Caco-2 (cell line): ENCODE measurements around the gene LRRC23. TPM values are rescaled to one million over a fixed set of nuclear protein-coding genes. Genes with fewer than 3 reads are reported as not detected.
A peak's percentile ranks its signal among the peaks of the same experiment; 100 is the strongest.

Experiments
- BruUV-seq: library from RNA; stranded (reverse); fragments of 400-500 nt; replicated peaks from 2 replicates; lab custom pipeline; 2021; lab: Mats Ljungman, UMichigan
- CTCF ChIA-PET: fragments of 300-600 bp; sonication (Branson Sonifier 250); formaldehyde crosslinking; loops from one replicate; lab custom pipeline; 2022; ENCODE audit warnings: antibody characterized with exemption; lab: Charles Lee
- POLR2A ChIA-PET: fragments of 300-600 bp; sonication (Branson Sonifier 250); formaldehyde crosslinking; loops from one replicate; lab custom pipeline; 2022; ENCODE audit warnings: antibody characterized with exemption; lab: Charles Lee
- DNase-seq, 2 experiments: peaks; one replicate each; pipeline versions ENCODE4 v3.0.0 to v3.0.0-alpha.2; 2020 to 2022
- H3K27me3 ChIP-seq: replicated peaks from 2 replicates; pipeline ENCODE4 v1.6.0; 2011; ENCODE audit warnings: low read length; ENCODE audit not compliant: control insufficient read depth, insufficient read depth
- H3K36me3 ChIP-seq: 2 replicates; pipeline ENCODE4 v1.5.1; 2011; ENCODE audit warnings: low read length; ENCODE audit not compliant: control insufficient read depth, insufficient read depth
- H3K4me1 ChIP-seq: fragments of 250-450 bp; sonication (Bioruptor Pico); 2 replicates; pipeline ENCODE4 v1.5.1; 2020; ENCODE audit warnings: mild to moderate bottlenecking
- H3K4me3 ChIP-seq: 2 replicates; pipeline ENCODE4 v1.5.1; 2011; ENCODE audit warnings: low read depth, mild to moderate bottlenecking, control low read depth, low read length
- H3K9me3 ChIP-seq: fragments of 250-450 bp; sonication (Bioruptor Pico); 2 replicates; pipeline ENCODE4 v1.5.1; 2020; ENCODE audit warnings: mild to moderate bottlenecking, moderate library complexity
- H3K27ac Mint-ChIP-seq: one replicate; pipeline ENCODE4 v1.8.0; 2022; ENCODE audit warnings: mixed read lengths; ENCODE audit not compliant: unreplicated experiment
- H3K27me3 Mint-ChIP-seq: one replicate; pipeline ENCODE4 v1.8.0; 2022; ENCODE audit warnings: mixed read lengths; ENCODE audit not compliant: insufficient read depth, unreplicated experiment
- H3K36me3 Mint-ChIP-seq: one replicate; pipeline ENCODE4 v1.8.0; 2022; ENCODE audit warnings: mild to moderate bottlenecking, mixed read lengths; ENCODE audit not compliant: insufficient read depth, unreplicated experiment
- H3K4me1 Mint-ChIP-seq: one replicate; pipeline ENCODE4 v1.8.0; 2022; ENCODE audit warnings: low read depth, mixed read lengths; ENCODE audit not compliant: unreplicated experiment
- H3K4me3 Mint-ChIP-seq: one replicate; pipeline ENCODE4 v1.8.0; 2022; ENCODE audit warnings: mild to moderate bottlenecking, moderate library complexity, mixed read lengths; ENCODE audit not compliant: unreplicated experiment
- H3K9me3 Mint-ChIP-seq: one replicate; pipeline ENCODE4 v1.8.0; 2022; ENCODE audit warnings: mixed read lengths; ENCODE audit not compliant: unreplicated experiment
- CTCF ChIP-seq, 2 experiments: fragments of 200-600 bp in 1 of 2; IDR thresholded peaks; 1 replicate in 1 of 2; 2 replicates in 1 of 2; pipeline versions ENCODE4 v1.5.1 to v1.8.0; 2011 to 2022; ENCODE audit warnings: antibody characterized with exemption in 1 of 2, control low read depth in 1 of 2, inconsistent platforms in 1 of 2, low read depth in 1 of 2, low read length in 1 of 2, mild to moderate bottlenecking in 1 of 2, moderate library complexity in 1 of 2; ENCODE audit not compliant: insufficient read depth in 1 of 2, severe bottlenecking in 1 of 2, unreplicated experiment in 1 of 2
- intact Hi-C: fragments of 100-400 bp; cut with micrococcal nuclease; formaldehyde crosslinking; loops from one replicate; pipeline ENCODE4 v1.10.0; 2022; ENCODE audit not compliant: unreplicated experiment
- total RNA-seq: library from RNA; stranded (reverse); gene quantifications from 2 replicates; pipeline ENCODE4 v1.2.3, GENCODE V29; 2022

The LRRC23 gene
- total RNA-seq, 1 experiment from 2014 or later, result 8.6 TPM

- POLR2A ChIA-PET, result no interaction called here
- H3K9me3 ChIP-seq, result no peaks in the 10 kb centered on the region
- Mint-ChIP-seq H3K4me3 (peak overlapping the region; percentile 88), H3K36me3 (peaks cover 92% of the 10 kb centered on the region), H3K9me3 (no peaks in the 10 kb centered on the region), H3K4me1 (peaks cover 40% of the 10 kb centered on the region), H3K27ac (peak overlapping the region; percentile 99), H3K27me3 (peaks cover 4% of the 10 kb centered on the region)
- intact Hi-C loops, result loop anchor here (2.0 kb wide), 1 partner anchor 73 kb away; no protein-coding TSS in a partner anchor
- CTCF ChIA-PET, result interaction anchor here (3.3 kb wide), 1 partner anchor 70 kb away, joined by 25 read pairs; the partner anchor contains the start of gene SPSB2
- no TSS peak for BruUV-seq
- TF ChIP-seq CTCF (IDR thresholded peaks at IDR 0.05; ENCODE audit: insufficient read depth in 1 of 2, low read depth in 1 of 2, low read length in 1 of 2, severe bottlenecking in 1 of 2, unreplicated experiment in 1 of 2), result no peak
- H3K36me3 ChIP-seq, result peaks cover 4% of the 10 kb centered on the region; the same call in 1 of the 2 replicates
- DNase-seq, result no peak
- H3K4me3 ChIP-seq, result no peak overlapping the region
- no peaks in the 10 kb centered on the region for H3K27me3 ChIP-seq
- peaks cover 23% of the 10 kb centered on the region for H3K4me1 ChIP-seq
Measured at GRCh38 chr12:6942331-6942665, 37.7 kb downstream of the LRRC23 start.

- BruUV-seq, result no TSS peak
- H3K36me3 Mint-ChIP-seq, result peaks cover 81% of the 10 kb centered on the region
- peaks cover 4% of the 10 kb centered on the region; the same call in 1 of the 2 replicates for H3K36me3 ChIP-seq
- peaks cover 20% of the 10 kb centered on the region for H3K4me1 ChIP-seq
- peaks cover 38% of the 10 kb centered on the region for H3K4me1 Mint-ChIP-seq
- ChIA-PET POLR2A (interaction anchor here (0.6 to 5.2 kb wide), 28 partner anchors 9 to 254 kb away, joined by 3 to 237 read pairs (median 7); partner anchors contain the start of genes C1R, C1RL, CDCA3 and CLSTN3), CTCF (interaction anchor here (0.6 to 6.0 kb wide), 15 partner anchors 9 to 254 kb away, joined by 3 to 241 read pairs (median 13); partner anchors contain the start of genes C1R, C1RL, SPSB2 and USP5)
- H3K27ac Mint-ChIP-seq, result peak overlapping the region; percentile 99
- peak; percentile 91 to 95 for DNase-seq
- peak overlapping the region; percentile 59 for H3K4me3 ChIP-seq
- no peaks in the 10 kb centered on the region for H3K27me3 ChIP-seq
- no peaks in the 10 kb centered on the region for H3K9me3 ChIP-seq
- no peak for TF ChIP-seq CTCF (IDR thresholded peaks at IDR 0.05; ENCODE audit: insufficient read depth in 1 of 2, low read depth in 1 of 2, low read length in 1 of 2, severe bottlenecking in 1 of 2, unreplicated experiment in 1 of 2)
- H3K9me3 Mint-ChIP-seq, result no peaks in the 10 kb centered on the region
- H3K27me3 Mint-ChIP-seq, result peaks cover 4% of the 10 kb centered on the region
- intact Hi-C loops, result loop anchor here (2.0 kb wide), 1 partner anchor 75 kb away; no protein-coding TSS in a partner anchor
- H3K4me3 Mint-ChIP-seq, result peak overlapping the region; percentile 88
Measured at GRCh38 chr12:6943389-6943721, 38.7 kb downstream of the LRRC23 start.

- POLR2A ChIA-PET, result interaction anchor here (0.5 to 5.2 kb wide), 37 partner anchors 10 to 993 kb away, joined by 3 to 237 read pairs (median 8); partner anchors contain the start of genes ATN1, C1R, C1RL and CDCA3
- H3K4me3 ChIP-seq, result peak within 1 kb of the TSS; percentile 59
Measured at GRCh38 chr12:6943722-6944380, 39.2 kb downstream of the LRRC23 start, which contains the start of the genes C12orf57 and RNU7-1. C12orf57 (plus strand) TSS chr12:6944022; CDS start chr12:6944122, 100 bp downstream. RNU7-1 (plus strand) TSS chr12:6943816.

More at GRCh38 chr12:6943722-6944380, 39.2 kb downstream of the LRRC23 start, which contains the start of the genes C12orf57 and RNU7-1:
- BruUV-seq, result TSS peak; percentile 75
- Mint-ChIP-seq H3K4me1 (peaks cover 40% of the 10 kb centered on the region), H3K36me3 (peaks cover 79% of the 10 kb centered on the region), H3K27ac (peak within 1 kb of the TSS; percentile 99), H3K4me3 (peak within 1 kb of the TSS; percentile 88), H3K9me3 (no peaks in the 10 kb centered on the region), H3K27me3 (peaks cover 4% of the 10 kb centered on the region)
- no peaks in the 10 kb centered on the region for H3K27me3 ChIP-seq
- TF ChIP-seq CTCF (IDR thresholded peaks at IDR 0.05; ENCODE audit: insufficient read depth in 1 of 2, low read depth in 1 of 2, low read length in 1 of 2, severe bottlenecking in 1 of 2, unreplicated experiment in 1 of 2), result no peak
- peak; percentile 92 to 96 for DNase-seq
- H3K4me1 ChIP-seq, result peaks cover 18% of the 10 kb centered on the region
- CTCF ChIA-PET, result interaction anchor here (0.6 to 6.0 kb wide), 22 partner anchors 10 to 974 kb away, joined by 3 to 241 read pairs (median 7); partner anchors contain the start of genes C1R, C1RL, LPCAT3 and SPSB2
- H3K36me3 ChIP-seq, result peaks cover 4% of the 10 kb centered on the region; the same call in 1 of the 2 replicates
- H3K9me3 ChIP-seq, result no peaks in the 10 kb centered on the region
- intact Hi-C loops, result loop anchor here (1.0 to 2.0 kb wide), 4 partner anchors 20 to 148 kb away; partner anchors contain the start of genes C1R, EMG1 and PHB2
